ENCODE results near the gene ZNF512B.
"Not testable (repeated sequence)": the region's sequence is repeated elsewhere in the genome, so short reads cannot be mapped to it uniquely, and the experiment has no call there.

Gene ZNF512B

GRCh38 chr20:63964412-63964811, 5.3 kb downstream of the ZNF512B start:
- FAIRE-seq (no peak), DNase-seq (ENCODE audit: insufficient read length, low spot score) (no peak)

GRCh38 chr20:63963784-63964301, 5.9 kb downstream of the ZNF512B start:
- FAIRE-seq (peak; percentile 36), DNase-seq (ENCODE audit: insufficient read length, low spot score) (no peak)

GRCh38 chr20:63963348-63963741, 6.4 kb downstream of the ZNF512B start:
- FAIRE-seq = peak; percentile 16
- no peak for DNase-seq (ENCODE audit: insufficient read length, low spot score)

GRCh38 chr20:63962426-63963347, 7.0 kb downstream of the ZNF512B start:
- FAIRE-seq (peak; percentile 72), DNase-seq (ENCODE audit: insufficient read length, low spot score) (no peak)

- DNase-seq (ENCODE audit: insufficient read length, low spot score) = no peak
- no peak for FAIRE-seq
These were observed 7.9 kb downstream of the ZNF512B start for GRCh38 chr20:63961664-63962425.

GRCh38 chr20:63960654-63961621, 8.8 kb downstream of the ZNF512B start:
- not testable (repeated sequence) for DNase-seq (ENCODE audit: insufficient read length, low spot score); FAIRE-seq

GRCh38 chr20:63959699-63960075, 10.0 kb downstream of the ZNF512B start:
- DNase-seq (ENCODE audit: insufficient read length, low spot score) = no peak
- FAIRE-seq = no peak

GRCh38 chr20:63958964-63959698, 10.6 kb downstream of the ZNF512B start:
- DNase-seq (ENCODE audit: insufficient read length, low spot score) = no peak
- no peak for FAIRE-seq

GRCh38 chr20:63958471-63958870, 11.3 kb downstream of the ZNF512B start:
- DNase-seq (ENCODE audit: insufficient read length, low spot score) = no peak
- no peak for FAIRE-seq

GRCh38 chr20:63957690-63958441, 11.9 kb downstream of the ZNF512B start:
- DNase-seq (ENCODE audit: insufficient read length, low spot score) = no peak

GRCh38 chr20:63957004-63957689, 12.6 kb downstream of the ZNF512B start:
- FAIRE-seq = peak; percentile 23
- DNase-seq (ENCODE audit: insufficient read length, low spot score) = peak; percentile 90

More at GRCh38 chr20:63957690-63958441, 11.9 kb downstream of the ZNF512B start:
- no peak for FAIRE-seq

GRCh38 chr20:63956664-63957003, 13.1 kb downstream of the ZNF512B start:
- FAIRE-seq (no peak), DNase-seq (ENCODE audit: insufficient read length, low spot score) (no peak)

- peak; percentile 98 for DNase-seq (ENCODE audit: insufficient read length, low spot score)
- FAIRE-seq = peak; percentile 58
These were observed 13.7 kb downstream of the ZNF512B start, which contains the start of gene UCKL1 for GRCh38 chr20:63955827-63956663. Gene UCKL1 (minus strand): TSS chr20:63956416. CDS start chr20:63956372, 44 bp downstream.

GRCh38 chr20:63955281-63955826, 14.4 kb downstream of the ZNF512B start:
- DNase-seq (ENCODE audit: insufficient read length, low spot score) = peak; percentile 81
- FAIRE-seq = peak; percentile 38

GRCh38 chr20:63953764-63954429, 15.8 kb downstream of the ZNF512B start:
- DNase-seq (ENCODE audit: insufficient read length, low spot score) (no peak), FAIRE-seq (no peak)

- DNase-seq (ENCODE audit: insufficient read length, low spot score) = no peak
- FAIRE-seq = no peak
These were observed 17.0 kb downstream of the ZNF512B start for GRCh38 chr20:63952769-63953168.

GRCh38 chr20:63952210-63952535, 17.6 kb downstream of the ZNF512B start:
- FAIRE-seq = no peak
- no peak for DNase-seq (ENCODE audit: insufficient read length, low spot score)
